Esophagus mucosa (tissue), 1 donor: ENCODE results near the gene FGFBP2. TPM values are rescaled to one million over a fixed set of nuclear protein-coding genes. Genes with fewer than 3 reads are reported as not detected.

ENCODE experiments used
- ATAC-seq: fragments of 200-7000 bp; cut with Tn5 transposase; one replicate; pipeline ENCODE4 v1.9.1; 2020
- total RNA-seq: library from RNA; stranded (reverse); gene quantifications from one replicate; pipeline ENCODE4 v1.2.4, GENCODE V29; 2023
- donor health status: DM: yes; HTN: yes; CAD: no.

Gene FGFBP2, protein sequence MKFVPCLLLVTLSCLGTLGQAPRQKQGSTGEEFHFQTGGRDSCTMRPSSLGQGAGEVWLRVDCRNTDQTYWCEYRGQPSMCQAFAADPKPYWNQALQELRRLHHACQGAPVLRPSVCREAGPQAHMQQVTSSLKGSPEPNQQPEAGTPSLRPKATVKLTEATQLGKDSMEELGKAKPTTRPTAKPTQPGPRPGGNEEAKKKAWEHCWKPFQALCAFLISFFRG
- not detected for total RNA-seq

- peak; percentile 30 for ATAC-seq
Observed at GRCh38 chr4:15963001-15963451, at the start of gene FGFBP2. TSS of gene FGFBP2 (minus strand) at chr4:15963175. CDS start at chr4:15963129, 46 bp downstream.

DNA sequence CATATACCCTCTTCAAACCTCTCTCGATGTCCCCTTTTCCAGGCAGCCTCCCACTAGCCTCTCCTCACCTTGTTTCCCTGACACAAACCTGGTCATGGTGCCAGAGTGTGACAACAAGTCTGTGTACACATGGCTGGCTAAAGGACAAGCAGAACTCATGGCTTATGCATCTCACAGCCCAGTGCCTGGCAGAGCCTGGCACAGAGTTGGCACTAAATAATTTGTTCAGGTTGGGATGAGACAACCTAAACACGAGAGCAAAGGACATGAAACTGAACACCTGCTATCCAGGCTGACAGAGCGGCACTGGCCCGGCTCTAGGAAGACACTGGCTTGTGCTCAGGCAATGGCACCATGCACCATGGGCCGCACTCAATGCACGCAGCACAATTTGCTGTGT is 48.2 kb upstream of the FGFBP2 start:
- ATAC-seq: no peak

DNA sequence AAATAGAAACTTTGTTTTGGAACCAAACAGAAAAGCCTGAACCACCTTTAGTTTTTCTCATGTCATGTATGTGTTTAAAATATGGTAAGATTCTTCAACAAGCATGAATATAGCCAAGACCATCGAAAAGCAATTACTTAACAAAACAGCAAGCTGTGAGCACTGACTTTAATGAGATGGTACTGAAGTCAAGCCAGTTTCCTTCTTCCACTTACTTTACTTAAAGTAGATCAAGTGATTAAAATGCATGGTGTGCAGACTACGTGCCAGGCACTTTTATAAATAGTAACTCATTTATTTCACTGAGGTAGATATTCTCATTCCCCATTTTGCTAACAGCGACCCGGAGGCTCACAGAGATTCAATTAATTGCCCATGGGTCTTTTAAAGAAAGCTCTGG is 46.2 kb upstream of the FGFBP2 start:
- no peak for ATAC-seq

DNA sequence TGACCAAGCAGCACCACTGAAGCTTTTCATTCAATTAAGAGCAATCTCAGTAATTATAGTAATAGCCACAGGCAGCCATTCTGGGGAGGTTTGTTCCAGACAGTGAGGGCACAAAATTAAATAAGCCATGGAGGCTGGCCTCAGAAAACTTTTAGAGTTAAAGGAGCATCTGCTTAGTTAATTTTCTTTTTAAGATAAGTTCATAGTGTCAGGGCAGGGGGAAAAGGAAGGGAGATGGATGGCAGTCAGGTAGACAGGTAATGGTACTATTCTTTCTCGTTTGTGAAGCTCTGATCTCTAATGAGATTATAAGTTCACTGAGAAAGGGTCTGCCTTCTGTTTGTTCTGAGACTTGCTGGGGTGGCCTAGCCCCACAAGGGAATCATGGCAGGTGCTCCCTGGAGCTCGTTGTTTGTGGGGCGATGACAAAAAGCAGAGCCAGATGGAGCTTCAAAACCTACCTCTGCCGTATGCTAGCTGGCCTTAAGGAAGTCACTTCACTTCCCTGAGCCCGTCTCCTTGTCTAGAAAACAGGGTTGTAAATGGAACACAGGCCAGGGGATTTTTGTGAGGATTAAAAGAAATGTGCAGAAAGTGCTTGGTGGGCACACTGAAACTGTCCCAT is 44.6 kb upstream of the FGFBP2 start:
- no peak for ATAC-seq

GRCh38 chr4:16006771-16007446 is 43.9 kb upstream of the FGFBP2 start:
- ATAC-seq: no peak

DNA sequence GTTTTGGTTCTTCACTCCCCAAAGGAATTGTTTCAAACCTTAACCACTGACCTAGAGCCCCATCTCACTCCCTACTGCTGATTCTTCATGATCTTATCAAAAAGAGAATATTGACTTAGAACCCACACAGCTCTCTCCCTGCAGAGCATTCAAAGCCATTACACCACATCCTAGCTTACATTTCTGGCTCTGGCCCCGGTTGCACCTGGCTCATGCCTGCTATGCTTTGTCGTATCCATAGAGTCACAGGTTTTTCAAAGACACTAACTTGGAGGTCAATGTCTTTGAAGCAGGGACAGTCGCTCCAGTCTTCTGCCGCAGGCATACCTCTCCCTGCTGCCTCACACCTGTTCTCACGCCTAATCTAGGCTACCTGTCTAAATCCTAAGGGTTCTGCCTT is 42.7 kb upstream of the FGFBP2 start:
- no peak for ATAC-seq

GRCh38 chr4:16001484-16001858 is 38.5 kb upstream of the FGFBP2 start:
- peak; percentile 81 for ATAC-seq

DNA sequence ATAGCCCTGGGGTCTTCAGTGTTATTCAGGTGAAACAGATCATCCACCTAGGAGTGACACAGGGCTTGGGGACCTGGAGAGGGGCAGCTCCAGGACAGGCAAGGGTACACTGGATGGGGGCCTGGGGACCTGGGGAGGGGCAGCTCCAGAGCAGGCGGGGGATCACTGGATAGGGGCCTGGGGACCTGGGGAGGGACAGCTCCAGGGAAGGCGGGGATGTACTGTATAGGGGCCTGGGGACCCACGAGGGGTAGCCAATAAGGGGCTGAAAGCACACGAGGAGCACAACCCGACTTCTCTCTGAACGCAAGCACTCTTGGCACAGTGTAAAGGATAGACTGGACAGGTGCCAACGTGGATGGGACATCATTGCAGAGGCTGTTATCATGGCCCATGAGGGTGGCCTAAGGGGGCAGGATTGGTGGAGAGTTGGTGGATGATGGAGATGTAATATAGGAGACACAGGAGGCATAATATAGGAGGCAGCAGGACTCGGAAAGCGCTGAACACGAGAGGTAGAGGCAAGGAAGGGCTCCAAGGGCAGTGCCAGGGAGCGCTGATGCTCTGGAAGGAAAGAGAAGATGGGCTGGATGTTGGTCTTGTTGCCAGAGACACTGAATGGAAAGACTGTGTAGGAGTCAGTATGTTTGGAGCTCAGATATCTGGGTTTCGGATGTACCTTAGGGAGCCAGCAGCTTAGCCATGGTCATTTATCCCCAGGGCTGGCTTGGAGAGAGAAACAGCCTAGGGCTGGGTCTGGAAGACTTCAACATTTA is 37.9 kb upstream of the FGFBP2 start:
- ATAC-seq: no peak

DNA sequence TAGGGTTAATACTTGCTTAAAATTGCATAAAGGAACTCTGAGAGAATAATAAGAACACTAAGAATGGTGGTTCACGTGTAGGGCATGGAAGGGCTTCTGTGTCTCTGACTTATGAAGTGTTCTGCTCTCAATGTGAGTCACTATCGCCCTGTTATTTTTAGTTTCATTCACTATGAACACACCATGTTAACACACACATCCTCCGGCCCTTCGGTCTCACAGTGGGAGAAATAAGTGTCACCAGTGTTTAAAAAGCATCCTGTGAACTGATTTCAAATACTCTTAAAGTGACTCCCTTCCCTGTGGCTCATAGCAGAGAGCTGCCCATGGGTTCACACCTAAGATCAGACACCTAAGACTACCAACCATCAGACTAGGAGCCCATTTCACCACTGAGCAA is 33.8 kb upstream of the FGFBP2 start:
- ATAC-seq: no peak

DNA sequence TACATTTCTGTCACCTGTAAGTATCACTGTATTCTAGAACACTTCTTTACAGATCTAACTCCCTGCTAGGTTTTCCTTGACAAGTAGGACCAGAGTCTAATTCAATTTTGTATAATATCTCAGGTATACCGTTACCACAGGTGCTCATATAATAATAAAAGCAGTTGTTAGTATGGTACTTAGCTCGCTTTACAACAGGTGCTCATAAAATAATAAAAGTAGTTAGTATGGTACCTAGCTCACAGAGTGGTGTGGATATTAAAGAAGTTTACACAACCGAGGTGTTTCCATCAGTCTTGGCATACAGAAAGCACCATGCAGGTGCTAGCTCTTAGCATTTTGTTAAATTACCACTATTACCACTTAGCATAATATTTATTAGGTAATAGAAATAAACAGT is 32.9 kb upstream of the FGFBP2 start:
- ATAC-seq: no peak

GRCh38 chr4:15992167-15992485 is 29.2 kb upstream of the FGFBP2 start:
- ATAC-seq: no peak

GRCh38 chr4:15990570-15991285 is 27.8 kb upstream of the FGFBP2 start:
- peak; percentile 32 for ATAC-seq

GRCh38 chr4:15989424-15989823 is 26.4 kb upstream of the FGFBP2 start:
- ATAC-seq: no peak

DNA sequence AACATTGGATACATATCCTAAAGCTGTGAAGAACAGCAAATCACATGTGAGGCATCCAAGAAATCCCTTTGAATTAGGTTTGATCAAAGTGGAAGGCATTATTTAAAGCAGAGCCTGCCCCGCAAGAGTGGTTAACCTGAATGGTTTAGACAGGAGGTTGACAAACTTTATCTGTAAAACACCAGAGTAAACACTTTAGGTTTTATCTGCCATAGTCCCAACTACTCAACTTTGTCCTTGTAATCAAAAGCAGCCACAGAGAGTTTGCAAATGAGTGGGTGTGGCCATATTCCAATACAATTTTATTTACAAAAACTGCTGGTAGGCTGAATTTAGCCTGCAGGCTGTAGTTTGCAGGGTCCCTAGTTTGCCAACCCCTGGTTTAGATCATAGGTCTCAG is 25.2 kb upstream of the FGFBP2 start:
- no peak for ATAC-seq

GRCh38 chr4:15986907-15987306 is 23.9 kb upstream of the FGFBP2 start:
- ATAC-seq: no peak

- ATAC-seq: no peak
Observed at GRCh38 chr4:15983610-15984009, 20.6 kb upstream of the FGFBP2 start.

DNA sequence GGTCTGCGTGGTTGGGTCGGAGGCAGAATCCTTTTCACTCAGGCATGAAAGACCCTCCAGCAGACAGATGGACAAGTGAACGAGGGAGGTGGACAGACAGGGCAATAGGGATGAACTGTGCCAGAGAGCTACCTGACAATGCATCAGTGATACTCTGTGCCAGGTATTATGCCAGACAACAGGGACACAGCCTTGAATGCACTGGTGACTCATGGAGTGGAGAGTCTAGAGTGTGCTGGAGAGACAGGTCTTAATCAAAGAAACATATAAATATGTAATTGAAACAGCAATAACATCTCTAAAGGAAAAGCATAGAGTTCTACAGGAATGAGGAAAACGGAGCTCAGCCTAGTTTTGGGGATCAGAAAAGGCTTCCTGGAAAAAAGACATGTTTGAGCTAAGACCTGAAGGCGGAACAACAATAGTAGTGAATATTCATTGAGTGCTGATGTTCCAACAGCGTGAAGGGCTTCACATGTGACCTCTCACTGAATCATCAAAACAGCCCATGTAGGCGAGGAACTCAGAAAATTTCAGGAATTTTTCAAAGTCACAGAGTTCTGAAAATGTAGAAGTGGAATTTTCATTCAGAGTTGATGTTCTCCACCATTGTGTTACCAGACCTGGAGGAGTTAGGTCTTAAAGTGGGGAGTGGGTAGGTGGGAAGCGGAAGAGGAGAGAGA is 20.0 kb upstream of the FGFBP2 start:
- peak; percentile 79 for ATAC-seq

DNA sequence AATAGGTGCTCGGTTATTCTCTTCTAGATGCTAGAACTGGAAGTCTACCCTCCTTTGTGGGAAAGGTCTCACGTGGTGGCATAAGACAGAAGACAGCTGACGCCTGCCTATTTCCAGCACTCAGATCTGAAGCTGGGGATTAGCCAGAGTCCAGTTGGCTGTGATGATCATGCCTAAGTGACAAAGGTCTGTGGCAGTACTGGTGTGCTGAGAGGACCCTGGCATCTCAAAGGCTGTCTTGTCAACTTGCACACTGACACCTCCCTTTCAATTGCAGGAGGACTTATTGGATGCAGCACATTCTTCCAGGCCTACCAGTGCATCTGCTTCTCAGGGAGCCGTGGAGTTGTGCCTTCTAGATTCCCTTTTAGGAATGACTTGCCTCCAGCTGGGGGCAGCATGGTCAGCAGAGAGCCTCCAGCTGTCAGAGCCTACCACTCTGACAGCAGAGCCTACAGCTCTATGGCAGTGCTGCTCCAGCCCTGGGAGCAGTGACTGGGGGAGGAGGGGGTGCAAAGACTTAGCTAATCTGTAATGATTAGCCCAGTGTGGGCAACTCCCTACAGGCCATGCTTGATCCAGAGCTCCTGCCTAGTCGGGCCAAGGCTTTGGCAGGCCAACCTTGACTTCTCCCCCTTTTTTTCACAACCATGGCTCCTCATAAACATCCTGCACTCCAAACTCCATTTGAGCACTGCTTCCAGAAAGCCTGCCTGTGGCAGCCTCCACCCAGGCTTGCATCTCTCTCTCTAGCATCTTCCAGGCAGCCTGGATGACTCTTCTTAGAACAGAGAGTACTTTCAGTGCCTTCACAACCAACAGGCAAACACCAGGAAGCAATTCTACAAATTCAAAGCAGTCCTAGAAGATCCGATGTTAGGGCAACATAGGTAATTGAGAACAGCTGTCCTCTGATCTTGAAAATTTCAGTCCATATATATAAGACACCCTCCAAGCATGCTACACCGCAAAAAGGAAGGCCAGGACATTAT is 13.8 kb upstream of the FGFBP2 start:
- ATAC-seq: no peak

DNA sequence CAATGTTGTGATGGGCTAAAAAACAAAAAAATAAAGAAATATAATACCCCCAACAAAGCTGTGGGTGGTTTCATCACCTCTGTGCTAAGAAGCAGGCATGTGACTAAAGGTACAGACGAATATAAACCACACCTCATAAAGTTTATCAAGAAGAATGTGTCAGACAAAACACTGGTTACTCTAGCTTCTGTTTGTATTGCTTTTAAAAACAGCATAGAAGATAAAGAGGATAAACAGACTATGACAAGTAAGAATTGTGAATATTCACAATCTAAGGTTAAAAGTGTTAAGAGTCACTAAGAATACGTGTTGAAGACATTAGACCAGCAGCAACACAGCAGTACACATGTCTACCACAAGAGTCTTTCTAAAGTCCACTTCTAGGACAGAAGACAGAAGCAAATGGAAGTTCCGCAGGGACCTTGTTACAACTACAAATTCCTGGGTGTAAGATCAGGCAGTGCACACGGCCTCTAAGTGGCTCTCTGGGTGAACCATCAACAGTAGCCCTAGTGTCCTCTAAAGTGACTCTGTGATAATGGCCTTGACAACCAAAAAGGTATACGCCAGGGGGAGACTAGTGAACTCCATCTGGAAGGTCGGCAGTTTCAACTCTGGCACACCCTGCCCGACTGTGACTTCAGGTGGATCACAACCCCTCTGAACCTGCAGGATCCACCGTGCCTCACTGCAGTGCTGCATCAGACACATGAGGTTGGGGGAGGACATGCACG is 8.3 kb upstream of the FGFBP2 start:
- ATAC-seq: no peak
